Inflammatory macrophage treated with lipopolysaccharide for 1 hour (primary cell): Measurements from ENCODE around the gene TMEM47.

Experiments
- DNase-seq, 2 donors: peaks; one replicate each; pipeline ENCODE4 v3.0.0-alpha.2; 2020 to 2022

The TMEM47 gene

GRCh38 chrX:34656842-34657725 lies at the start of gene TMEM47:
Gene TMEM47 (minus strand): TSS chrX:34657285. CDS start chrX:34657029, 256 bp downstream.
- peak; percentile 6 to 26 for DNase-seq

- no peak for DNase-seq
These were observed 30.0 kb upstream of the TMEM47 start for GRCh38 chrX:34687095-34687494.

- no peak for DNase-seq
These were observed 2.5 kb upstream of the TMEM47 start for GRCh38 chrX:34659575-34659974.

- DNase-seq, result no peak
These were observed 1.2 kb upstream of the TMEM47 start for GRCh38 chrX:34658326-34658725.

- DNase-seq, result no peak
These were observed 613 bp upstream of the TMEM47 start for GRCh38 chrX:34657726-34658070.

- DNase-seq, result no peak
These were observed 631 bp downstream of the TMEM47 start for GRCh38 chrX:34656467-34656841.

GRCh38 chrX:34655501-34656455 lies 1.3 kb downstream of the TMEM47 start:
- DNase-seq, result no peak

GRCh38 chrX:34654696-34655490 lies 2.2 kb downstream of the TMEM47 start:
- no peak for DNase-seq

GRCh38 chrX:34653811-34654210 lies 3.3 kb downstream of the TMEM47 start:
- no peak for DNase-seq

GRCh38 chrX:34642849-34643248 lies 14.2 kb downstream of the TMEM47 start:
- DNase-seq, result no peak

GRCh38 chrX:34638116-34638515 lies 19.0 kb downstream of the TMEM47 start:
- DNase-seq, result peak in 1 of 2 donors; percentile 20

GRCh38 chrX:34634349-34634748 lies 22.7 kb downstream of the TMEM47 start:
- DNase-seq, result no peak

- DNase-seq, result no peak
These were observed 24.7 kb downstream of the TMEM47 start for GRCh38 chrX:34632384-34632783.

- no peak for DNase-seq
These were observed 25.4 kb downstream of the TMEM47 start for GRCh38 chrX:34631479-34632220.

- DNase-seq, result no peak
These were observed 27.5 kb downstream of the TMEM47 start for GRCh38 chrX:34629572-34629971.

- DNase-seq, result no peak
These were observed 32.7 kb downstream of the TMEM47 start for GRCh38 chrX:34624416-34624815.

- DNase-seq, result no peak
These were observed 37.2 kb downstream of the TMEM47 start for GRCh38 chrX:34619920-34620319.

GRCh38 chrX:34612036-34612435 lies 45.0 kb downstream of the TMEM47 start:
- DNase-seq, result no peak

GRCh38 chrX:34598362-34598761 lies 58.7 kb downstream of the TMEM47 start:
- no peak for DNase-seq

- no peak for DNase-seq
These were observed 70.1 kb downstream of the TMEM47 start for GRCh38 chrX:34586936-34587335.

GRCh38 chrX:34586346-34586911 lies 70.7 kb downstream of the TMEM47 start:
- DNase-seq, result no peak

- no peak for DNase-seq
These were observed 71.5 kb downstream of the TMEM47 start for GRCh38 chrX:34585561-34585960.
